Measurements from ENCODE around the gene RAD52.

Gene RAD52

GRCh38 chr12:949453-950191 is at the start of gene RAD52:
Gene RAD52, minus strand, starts transcription at chr12:949694. Its CDS starts 16,636 bp downstream, at chr12:933058.
- peak; percentile 98 for DNase-seq

- DNase-seq = no peak
Observed at GRCh38 chr12:998020-998874, 48.8 kb upstream of the RAD52 start.

GRCh38 chr12:997505-997904 is 48.0 kb upstream of the RAD52 start:
- DNase-seq = no peak

GRCh38 chr12:996881-997280 is 47.4 kb upstream of the RAD52 start:
- no peak for DNase-seq

GRCh38 chr12:992647-993046 is 43.2 kb upstream of the RAD52 start:
- no peak for DNase-seq

- DNase-seq = no peak
Observed at GRCh38 chr12:991350-992333, 42.1 kb upstream of the RAD52 start.

- DNase-seq = peak; percentile 64
Observed at GRCh38 chr12:990661-991349, 41.3 kb upstream of the RAD52 start, which contains the start of gene ERC1. Gene ERC1, plus strand, starts transcription at chr12:991223. Its CDS starts 36,681 bp downstream, at chr12:1027904.

GRCh38 chr12:989751-990660 is 40.5 kb upstream of the RAD52 start:
- peak; percentile 60 for DNase-seq

GRCh38 chr12:989051-989450 is 39.6 kb upstream of the RAD52 start:
- no peak for DNase-seq

- DNase-seq = peak; percentile 45
Observed at GRCh38 chr12:988646-989045, 39.2 kb upstream of the RAD52 start.

- DNase-seq = no peak
Observed at GRCh38 chr12:981961-982360, 32.5 kb upstream of the RAD52 start.

GRCh38 chr12:981176-981828 is 31.8 kb upstream of the RAD52 start:
- DNase-seq = no peak

- DNase-seq = no peak
Observed at GRCh38 chr12:979349-979748, 29.9 kb upstream of the RAD52 start.

GRCh38 chr12:977156-977555 is 27.7 kb upstream of the RAD52 start:
- DNase-seq = no peak

GRCh38 chr12:976644-977043 is 27.1 kb upstream of the RAD52 start:
- no peak for DNase-seq

GRCh38 chr12:974271-974862 is 24.9 kb upstream of the RAD52 start:
- no peak for DNase-seq

- DNase-seq = no peak
Observed at GRCh38 chr12:971991-972390, 22.5 kb upstream of the RAD52 start.

- no peak for DNase-seq
Observed at GRCh38 chr12:969821-970220, 20.3 kb upstream of the RAD52 start.

- no peak for DNase-seq
Observed at GRCh38 chr12:968545-968944, 19.1 kb upstream of the RAD52 start.

- DNase-seq = no peak
Observed at GRCh38 chr12:967641-968040, 18.1 kb upstream of the RAD52 start.

All from GF-D8 (cell line).